ENCODE data around the gene HIBADH.

DNA sequence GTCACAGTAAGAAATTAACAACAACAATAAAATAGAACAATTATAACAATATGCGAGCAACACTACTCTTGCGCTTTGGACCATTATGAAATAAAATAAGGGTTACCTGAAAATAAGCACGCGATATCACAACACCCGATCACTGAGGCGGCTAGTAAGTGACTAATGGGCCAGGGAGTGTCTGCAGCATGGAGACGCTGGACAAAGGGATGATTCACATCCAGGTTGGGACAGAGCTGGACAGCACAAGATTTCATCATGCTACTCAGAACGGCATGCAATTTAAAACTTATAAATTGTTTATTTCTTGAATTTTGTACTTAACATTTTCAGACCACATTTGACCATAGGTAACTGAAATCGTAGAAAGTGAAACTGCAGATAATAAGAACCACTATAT is 15.6 kb downstream of the HIBADH start:
- no peak for TF ChIP-seq CTCF (conservative IDR thresholded peaks at IDR 0.05)
- TF ChIP-seq ZFX (IDR thresholded peaks at IDR 0.05) = no peak

All from C4-2B (cell line).